Superior temporal gyrus (tissue), 1 donor: ENCODE data around the gene NKX6-2.

ENCODE experiments used
- DNase-seq: peaks from one replicate; pipeline ENCODE4 v3.0.0-alpha.2; 2016; ENCODE audit errors: extremely low spot score

Gene NKX6-2

DNA sequence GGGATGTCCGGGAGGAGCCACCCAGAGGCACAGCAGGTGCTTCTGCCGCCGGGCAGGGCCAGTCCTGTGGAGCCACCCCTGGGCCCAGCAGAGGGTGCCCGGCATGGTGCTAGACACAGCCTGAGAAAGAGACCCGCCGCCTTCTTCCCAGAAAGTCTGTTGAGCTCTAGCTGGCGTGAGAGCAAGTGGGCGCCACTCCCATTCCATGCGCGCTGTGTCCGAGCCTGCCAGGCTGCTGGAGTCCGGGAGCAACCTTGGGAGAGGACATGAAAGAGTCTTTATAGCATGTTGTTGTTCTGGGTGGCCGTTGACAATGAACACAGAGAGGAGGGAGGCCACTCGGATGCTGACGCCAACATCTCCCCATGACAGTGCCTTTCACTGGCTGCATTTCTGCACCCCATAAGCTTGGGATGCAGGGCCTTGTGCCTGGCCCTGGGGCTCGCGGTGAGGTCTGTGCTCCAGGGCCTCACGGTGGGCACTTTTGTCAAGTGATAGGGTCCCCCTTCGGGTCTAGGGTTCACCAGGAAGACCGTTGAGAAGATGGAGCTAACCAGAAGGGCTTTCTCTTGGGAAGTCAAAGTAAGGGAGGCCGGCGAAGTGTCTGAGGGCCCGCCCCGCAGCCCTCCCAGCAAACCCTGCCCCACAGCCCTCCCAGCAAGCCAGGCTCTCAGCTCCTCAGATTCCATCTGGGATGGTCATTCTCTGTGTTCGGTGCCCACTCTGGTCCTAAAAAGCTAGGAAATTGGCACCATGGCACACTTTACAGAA is 47.3 kb downstream of the NKX6-2 start:
- peak; percentile 91 for DNase-seq

DNA sequence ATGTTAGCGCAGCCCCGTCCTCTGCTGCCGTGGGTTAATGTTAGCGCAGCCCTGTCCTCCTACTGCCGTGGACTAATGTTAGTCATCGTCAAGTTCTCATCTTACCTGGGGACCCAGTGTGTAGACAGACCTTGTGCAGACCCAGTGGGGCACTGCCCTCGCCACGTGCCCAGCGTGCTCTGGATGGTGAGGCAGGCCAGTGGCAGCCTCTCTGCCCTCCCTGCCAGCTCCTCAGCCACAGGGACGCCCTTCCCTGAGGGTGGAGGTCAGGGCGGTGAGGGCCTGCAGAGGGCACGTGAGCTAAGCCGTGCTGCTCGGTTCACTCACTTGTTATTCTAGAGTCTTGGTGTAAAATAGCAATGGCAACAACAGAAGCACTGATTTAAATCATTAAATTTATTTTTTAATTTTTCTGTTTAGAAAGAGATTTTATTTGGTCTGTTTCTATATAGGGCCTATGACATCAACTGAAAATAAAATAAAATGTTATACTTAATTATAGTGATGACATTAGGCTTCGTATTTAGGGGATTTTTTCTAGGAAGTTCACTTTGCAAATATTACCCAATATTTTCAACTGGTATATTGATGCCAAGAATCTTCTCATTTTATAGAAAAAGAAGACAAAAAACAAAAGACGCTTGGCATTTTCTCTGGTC is 48.4 kb downstream of the NKX6-2 start:
- peak; percentile 65 for DNase-seq

DNA sequence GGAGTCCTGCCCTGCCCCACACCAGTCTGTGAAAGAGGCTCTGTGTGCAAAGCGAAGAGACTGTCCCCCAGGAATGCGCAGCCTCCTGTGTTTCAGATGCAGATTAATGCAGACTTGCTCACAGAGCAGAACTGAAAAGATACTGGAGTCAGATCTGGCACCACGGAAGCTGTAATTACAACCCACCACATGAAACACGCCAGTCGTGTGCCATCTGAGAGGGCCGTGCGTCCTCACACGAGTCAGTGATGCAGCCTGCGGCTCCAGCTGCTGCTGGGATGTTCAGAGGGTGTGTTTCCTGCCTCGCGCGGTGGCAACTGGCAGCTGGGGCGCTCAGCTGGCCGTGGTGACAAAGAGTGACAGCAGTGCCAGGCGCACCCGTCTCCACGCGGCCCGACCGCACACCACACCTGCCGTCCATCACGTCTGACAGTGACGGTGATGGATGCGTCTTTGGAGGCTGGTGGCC is 50.0 kb downstream of the NKX6-2 start:
- DNase-seq, result peak; percentile 90

DNA sequence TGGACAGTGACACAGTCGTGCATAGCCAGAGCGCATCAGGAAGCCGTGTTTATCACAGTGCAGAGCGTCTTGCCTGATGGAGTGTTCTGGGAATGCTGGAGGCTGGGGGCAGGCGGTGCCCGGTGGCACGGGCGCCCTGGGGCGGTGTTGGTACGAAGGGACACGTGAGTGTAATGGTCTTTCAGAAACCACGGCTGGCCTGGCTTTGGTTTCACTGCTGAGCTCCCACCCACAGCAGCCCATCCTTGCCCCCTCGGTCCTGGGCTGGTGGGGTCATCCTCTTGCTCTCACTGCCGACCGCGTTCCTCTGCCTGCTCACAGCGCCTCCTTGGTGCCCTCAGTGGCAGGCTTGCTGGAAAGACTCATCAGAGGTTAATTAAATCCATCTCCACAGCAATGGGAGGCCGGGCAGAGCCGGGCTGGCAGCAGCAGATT is 50.6 kb downstream of the NKX6-2 start:
- peak; percentile 62 for DNase-seq

DNA sequence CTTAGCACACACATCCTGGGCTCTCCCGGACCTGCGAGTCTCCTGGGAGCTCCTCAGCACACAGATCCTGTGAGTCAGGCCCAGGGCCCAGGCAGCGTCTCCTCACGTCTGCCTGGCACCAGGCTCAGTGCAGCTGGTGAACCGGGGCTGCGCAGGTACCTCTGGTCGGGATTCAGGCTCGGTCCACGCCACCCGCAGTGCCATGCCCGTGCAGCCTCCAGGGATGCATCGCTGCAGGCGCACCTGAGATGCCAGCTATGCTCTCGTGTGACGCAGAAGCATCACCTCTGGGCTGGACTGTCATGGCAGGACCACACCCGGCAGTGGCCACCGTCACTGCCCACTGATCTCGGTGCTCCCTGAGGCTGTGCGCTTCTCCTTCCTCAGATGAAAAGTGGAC is 52.0 kb downstream of the NKX6-2 start:
- DNase-seq, result no peak
